AG04449 (cell line): ENCODE data around the gene KCNMA1.
A peak's percentile ranks its signal among the peaks of the same experiment; 100 is the strongest.

Experiments used
- CTCF ChIA-PET: fragments of 350-600 bp; formaldehyde crosslinking; extraction: SDS; loops from one replicate; lab custom pipeline; 2021; ENCODE audit warnings: antibody characterized with exemption; lab: Yijun Ruan, JAX
- POLR2A ChIA-PET: fragments of 400-600, 350-600 bp; formaldehyde crosslinking; extraction: SDS; loops from one replicate; lab custom pipeline; 2020; ENCODE audit warnings: antibody characterized with exemption, inconsistent platforms; lab: Yijun Ruan, JAX
- DNase-seq: peaks from one replicate; pipeline ENCODE4 v3.0.0-alpha.2; 2010; ENCODE audit warnings: low read depth, low spot score
- H3K4me3 ChIP-seq: 2 replicates; pipeline ENCODE4 v1.5.1; 2011; ENCODE audit warnings: low read depth, mild to moderate bottlenecking, control low read depth, low read length
- CTCF ChIP-seq: IDR thresholded peaks from one replicate; pipeline ENCODE4 v1.5.1; 2011; ENCODE audit warnings: mild to moderate bottlenecking, moderate library complexity, low read length, control low read depth, inconsistent platforms; ENCODE audit not compliant: insufficient read depth; ENCODE audit errors: missing control alignments

KCNMA1 gene

GRCh38 chr10:77397103-77397502, 240.5 kb downstream of the KCNMA1 start:
- no peak for DNase-seq
- TF ChIP-seq CTCF: no peak
- CTCF ChIA-PET: interaction anchor here (1.3 to 12.8 kb wide), 2 partner anchors 14 to 231 kb away, joined by 3 to 127 read pairs; no protein-coding TSS in a partner anchor
- POLR2A ChIA-PET: no interaction called here
- no peak overlapping the region for H3K4me3 ChIP-seq

GRCh38 chr10:77396290-77396689, 241.3 kb downstream of the KCNMA1 start:
- TF ChIP-seq CTCF: no peak
- ChIA-PET POLR2A (no interaction called here), CTCF (interaction anchor here (1.3 to 12.8 kb wide), 3 partner anchors 15 to 248 kb away, joined by 3 to 127 read pairs (median 102); no protein-coding TSS in a partner anchor)
- DNase-seq: no peak
- H3K4me3 ChIP-seq: no peak overlapping the region

GRCh38 chr10:77393821-77394501, 243.6 kb downstream of the KCNMA1 start:
- no peak for TF ChIP-seq CTCF
- ChIA-PET CTCF (interaction anchor here (1.3 to 12.8 kb wide), 13 partner anchors 8 to 250 kb away, joined by 3 to 127 read pairs (median 10); partner anchors contain the start of gene KCNMA1), POLR2A (interaction anchor here (1.1 kb wide), 1 partner anchor 130 kb away, joined by 3 read pairs; no protein-coding TSS in a partner anchor)
- DNase-seq: no peak
- no peak overlapping the region for H3K4me3 ChIP-seq

GRCh38 chr10:77393411-77393810, 244.2 kb downstream of the KCNMA1 start:
- POLR2A ChIA-PET: interaction anchor here (0.7 to 2.0 kb wide), 6 partner anchors 23 to 244 kb away, joined by 3 to 13 read pairs (median 5); partner anchors contain the start of gene KCNMA1

GRCh38 chr10:77392851-77393250, 244.8 kb downstream of the KCNMA1 start:
- CTCF ChIA-PET: interaction anchor here (0.6 to 12.8 kb wide), 34 partner anchors 7 to 258 kb away, joined by 3 to 127 read pairs (median 6); partner anchors contain the start of gene KCNMA1
- POLR2A ChIA-PET: interaction anchor here (0.7 to 2.0 kb wide), 8 partner anchors 23 to 245 kb away, joined by 3 to 13 read pairs (median 5); partner anchors contain the start of gene KCNMA1
- H3K4me3 ChIP-seq: no peak overlapping the region
- no peak for TF ChIP-seq CTCF
- peak; percentile 91 for DNase-seq

More at GRCh38 chr10:77393411-77393810, 244.2 kb downstream of the KCNMA1 start:
- H3K4me3 ChIP-seq: no peak overlapping the region
- TF ChIP-seq CTCF: no peak
- CTCF ChIA-PET: interaction anchor here (1.2 to 12.8 kb wide), 19 partner anchors 9 to 251 kb away, joined by 3 to 127 read pairs (median 7); partner anchors contain the start of gene KCNMA1
- no peak for DNase-seq

- TF ChIP-seq CTCF: no peak
- ChIA-PET POLR2A (interaction anchor here (0.7 to 2.0 kb wide), 9 partner anchors 24 to 322 kb away, joined by 3 to 13 read pairs (median 4); partner anchors contain the start of gene KCNMA1), CTCF (interaction anchor here (0.6 to 12.8 kb wide), 39 partner anchors 8 to 259 kb away, joined by 3 to 127 read pairs (median 5); partner anchors contain the start of gene KCNMA1)
- H3K4me3 ChIP-seq: no peak overlapping the region
- DNase-seq: no peak
Observed at GRCh38 chr10:77392236-77392721, 245.3 kb downstream of the KCNMA1 start.
